H1 (cell line): ENCODE data around the gene CORO7. TPM values are rescaled to one million over a fixed set of nuclear protein-coding genes. Genes with fewer than 3 reads are reported as not detected.

Experiments used
- CTCF ChIA-PET: fragments of 300-600 bp; sonication (Branson Sonifier 250); formaldehyde crosslinking; loops from one replicate; lab custom pipeline; 2021; ENCODE audit not compliant: partially characterized antibody; lab: Charles Lee
- POLR2A ChIA-PET: fragments of 300-600 bp; sonication (Branson Sonifier 250); formaldehyde crosslinking; loops from one replicate; lab custom pipeline; 2021; ENCODE audit warnings: inconsistent platforms; ENCODE audit not compliant: partially characterized antibody; lab: Charles Lee
- DNase-seq, 2 experiments: peaks; one replicate each; pipeline versions ENCODE4 v3.0.0 to v3.0.0-alpha.2; 2010 to 2022; ENCODE audit warnings: low spot score in 2 of 2, low read depth in 1 of 2, mixed read lengths in 1 of 2
- FAIRE-seq: peaks from 2 replicates; lab custom pipeline; 2011; peaks lifted over from hg19 to GRCh38; lab: Jason Lieb, UNC
- H2AFZ ChIP-seq: 2 replicates; pipeline ENCODE4 v1.8.1; 2012; ENCODE audit warnings: low read length, inconsistent platforms
- H2AK5ac ChIP-seq: 2 replicates; pipeline ENCODE4 v1.6.1; 2013; ENCODE audit warnings: low read depth, low read length
- H2BK120ac ChIP-seq: replicated peaks from 2 replicates; pipeline ENCODE3; 2013; ENCODE audit warnings: low read depth, low read length, inconsistent platforms
- H2BK12ac ChIP-seq: 2 replicates; pipeline ENCODE4 v1.6.1; 2013; ENCODE audit warnings: low read depth, low read length
- H2BK15ac ChIP-seq: 2 replicates; pipeline ENCODE4 v1.6.1; 2013; ENCODE audit warnings: low read length
- H2BK20ac ChIP-seq: 2 replicates; pipeline ENCODE4 v1.6.1; 2013; ENCODE audit warnings: low read length
- H2BK5ac ChIP-seq: 2 replicates; pipeline ENCODE4 v1.6.1; 2013; ENCODE audit warnings: low read depth, low read length
- H3K14ac ChIP-seq: 2 replicates; pipeline ENCODE4 v1.6.1; 2013; ENCODE audit warnings: inconsistent platforms; ENCODE audit not compliant: insufficient read length
- H3K18ac ChIP-seq: 2 replicates; pipeline ENCODE4 v1.6.1; 2013; ENCODE audit warnings: low read length; ENCODE audit errors: extremely low read depth
- H3K23ac ChIP-seq: 2 replicates; pipeline ENCODE4 v1.6.1; 2013; ENCODE audit warnings: inconsistent platforms; ENCODE audit not compliant: insufficient read length
- H3K23me2 ChIP-seq: 2 replicates; pipeline ENCODE4 v1.6.1; 2013; ENCODE audit warnings: low read depth, low read length
- H3K27ac ChIP-seq: 2 replicates; pipeline ENCODE4 v1.6.1; 2011; ENCODE audit warnings: low read depth, low read length, inconsistent platforms
- H3K27me3 ChIP-seq, 4 experiments: replicated peaks in 1 of 4; 1 replicate in 1 of 4; 2 replicates in 3 of 4; pipeline versions ENCODE4 v1.6.1 to v1.8.1; 2011 to 2013; ENCODE audit warnings: low read length in 3 of 4, mild to moderate bottlenecking in 3 of 4, inconsistent platforms in 2 of 4, mixed read lengths in 2 of 4, moderate library complexity in 1 of 4; ENCODE audit not compliant: control insufficient read depth in 3 of 4, insufficient read depth in 3 of 4; ENCODE audit errors: extremely low read depth in 1 of 4
- H3K36me3 ChIP-seq, 4 experiments: 2 replicates each; pipeline versions ENCODE4 v1.6.1 to v1.8.1; 2011 to 2013; ENCODE audit warnings: mild to moderate bottlenecking in 4 of 4, low read length in 3 of 4, moderate library complexity in 2 of 4, control low read depth in 1 of 4, inconsistent platforms in 1 of 4; ENCODE audit not compliant: insufficient read depth in 4 of 4, control insufficient read depth in 2 of 4
- H3K4ac ChIP-seq: replicated peaks from 2 replicates; pipeline ENCODE3; 2013; ENCODE audit warnings: low read length, low read depth, mixed read lengths, inconsistent platforms; ENCODE audit not compliant: insufficient read length
- H3K4me1 ChIP-seq, 4 experiments: replicated peaks in 1 of 4; 1 replicate in 1 of 4; 2 replicates in 3 of 4; pipeline versions ENCODE4 v1.6.1 to v1.8.1; 2011 to 2013; ENCODE audit warnings: low read length in 3 of 4, inconsistent platforms in 2 of 4, mixed read lengths in 1 of 4; ENCODE audit not compliant: insufficient read depth in 4 of 4, control insufficient read depth in 3 of 4
- H3K4me2 ChIP-seq, 2 experiments: 2 replicates each; pipeline versions ENCODE4 v1.6.1 to v1.8.1; 2011 to 2013; ENCODE audit warnings: low read depth in 2 of 2, low read length in 2 of 2, control low read depth in 1 of 2, inconsistent platforms in 1 of 2, mild to moderate bottlenecking in 1 of 2; ENCODE audit not compliant: insufficient read depth in 1 of 2
- H3K4me3 ChIP-seq, 4 experiments: fragments of 200-600, 300-600 bp in 1 of 4; sonication (generic), shearing (Covaris generic), sonication (Bioruptor Twin) in 1 of 4; 2 replicates each; pipeline versions ENCODE4 v1.5.1 to v1.8.1; 2011 to 2016; ENCODE audit warnings: low read length in 4 of 4, low read depth in 3 of 4, control low read depth in 2 of 4, inconsistent platforms in 2 of 4, mild to moderate bottlenecking in 2 of 4, mixed read lengths in 1 of 4, moderate library complexity in 1 of 4; ENCODE audit not compliant: insufficient read depth in 2 of 4; ENCODE audit errors: extremely low read depth in 1 of 4
- H3K56ac ChIP-seq: replicated peaks from 2 replicates; pipeline ENCODE3; 2013; ENCODE audit warnings: low read depth, mild to moderate bottlenecking, mixed read lengths, low read length, inconsistent platforms; ENCODE audit not compliant: insufficient read length
- H3K79me1 ChIP-seq: 2 replicates; pipeline ENCODE4 v1.6.1; 2013; ENCODE audit warnings: low read depth, low read length, control low read depth
- H3K79me2 ChIP-seq, 2 experiments: 2 replicates each; pipeline versions ENCODE4 v1.6.1 to v1.8.1; 2012 to 2013; ENCODE audit warnings: low read length in 2 of 2, mild to moderate bottlenecking in 2 of 2, inconsistent platforms in 1 of 2; ENCODE audit not compliant: insufficient read depth in 2 of 2, control insufficient read depth in 1 of 2
- H3K9ac ChIP-seq, 4 experiments: replicated peaks in 1 of 4; 1 replicate in 1 of 4; 2 replicates in 3 of 4; pipeline versions ENCODE4 v1.6.1 to v1.8.1; 2011 to 2013; ENCODE audit warnings: low read depth in 3 of 4, low read length in 3 of 4, control low read depth in 2 of 4, mild to moderate bottlenecking in 2 of 4, moderate library complexity in 2 of 4, inconsistent platforms in 1 of 4; ENCODE audit errors: extremely low read depth in 1 of 4
- H3K9me3 ChIP-seq, 2 experiments: 2 replicates each; pipeline versions ENCODE4 v1.6.1 to v1.8.1; 2012 to 2013; ENCODE audit warnings: mild to moderate bottlenecking in 2 of 2, moderate library complexity in 2 of 2, control low read depth in 1 of 2, inconsistent platforms in 1 of 2, low read depth in 1 of 2, low read length in 1 of 2, mixed read lengths in 1 of 2; ENCODE audit not compliant: insufficient read depth in 2 of 2
- H4K20me1 ChIP-seq, 2 experiments: replicated peaks in 1 of 2; 2 replicates each; pipeline versions ENCODE3 to v1.8.1; 2011 to 2013; ENCODE audit warnings: inconsistent platforms in 2 of 2, low read length in 2 of 2, mild to moderate bottlenecking in 1 of 2; ENCODE audit not compliant: insufficient read depth in 2 of 2, control insufficient read depth in 1 of 2
- H4K5ac ChIP-seq: 2 replicates; pipeline ENCODE4 v1.6.1; 2013; ENCODE audit warnings: low read length, low read depth, mixed read lengths, inconsistent platforms; ENCODE audit not compliant: insufficient read length
- H4K8ac ChIP-seq: 2 replicates; pipeline ENCODE4 v1.8.0; 2013; ENCODE audit warnings: mild to moderate bottlenecking, moderate library complexity, low read length, inconsistent platforms; ENCODE audit not compliant: insufficient read depth; ENCODE audit errors: extremely low read depth
- H4K91ac ChIP-seq: replicated peaks from 2 replicates; pipeline ENCODE3; 2013; ENCODE audit warnings: low read length, mixed read lengths, inconsistent platforms; ENCODE audit not compliant: insufficient read length
- KDM5A ChIP-seq: fragments of 200-600 bp; IDR thresholded peaks from 2 replicates; pipeline ENCODE4 v1.7.1; 2012; ENCODE audit warnings: mild to moderate bottlenecking, low read length, inconsistent platforms, mixed read lengths
- POLR2AphosphoS5 ChIP-seq: IDR thresholded peaks from 2 replicates; pipeline ENCODE4 v1.6.1; 2011; ENCODE audit warnings: low read depth, low read length
- SAP30 ChIP-seq: fragments of 300-600 bp; sonication (generic); IDR thresholded peaks from 2 replicates; pipeline ENCODE4 v1.7.1; 2012; ENCODE audit warnings: low read length, moderate library complexity, mild to moderate bottlenecking, inconsistent platforms; ENCODE audit not compliant: insufficient read depth, insufficient replicate concordance
- WGBS, 2 experiments: shearing (Covaris generic) in 1 of 2; methylation state at CpG; one replicate each; pipeline versions ENCODE4 v1.1.6 to v1.1.7; 2013 to 2015; ENCODE audit warnings: low lambda C conversion rate in 2 of 2, mixed read lengths in 2 of 2, inconsistent platforms in 1 of 2, low coverage in 1 of 2, missing lambda C conversion rate in 1 of 2; ENCODE audit not compliant: insufficient replicate concordance in 2 of 2, insufficient coverage in 1 of 2, insufficient read length in 1 of 2; ENCODE audit errors: extremely low coverage in 1 of 2, missing lambda C conversion rate in 1 of 2; 5-methylcytosine and 5-hydroxymethylcytosine counted together
- polyA plus RNA-seq, 7 experiments: library from polyadenylated mRNA; depleted of rRNA in 3 of 7; stranded (reverse) in 5 of 7; unstranded in 2 of 7; fragments of >200 nt in 5 of 7; fragments of 200-250 nt in 2 of 7; gene quantifications; 1 replicate in 5 of 7; 2 replicates in 1 of 7; 4 replicates in 1 of 7; pipeline versions ENCODE4 v1.2.1 to v1.2.3, GENCODE V29; 2011 to 2013; ENCODE audit warnings: missing spikeins in 2 of 7, mixed read lengths in 2 of 7
- total RNA-seq: library from RNA; stranded (reverse); fragmentation: NEBNext Ultra II Directional; extraction: Animal tissue kit (Norgen Biotek cat#: 25700); gene quantifications from 2 replicates; pipeline ENCODE4 v1.2.1, GENCODE V29; 2021

The CORO7 gene
- total and polyA plus RNA-seq, 2 of the 8 experiments (the other 6 are each of a cell fraction or from before 2014, with no cell fraction given), result 25.2 to 29.8 TPM

- H4K8ac ChIP-seq, result no peak overlapping the region
- no peak overlapping the region for H3K4me3 ChIP-seq
- H3K4ac ChIP-seq, result no peak overlapping the region
- WGBS, 2 experiments, result 84% methylated on average over 5 of the region's 5 CpGs; no CpG with 5 or more reads in 1 of the 2 experiments
- no peak overlapping the region for H2BK20ac ChIP-seq
- no peak overlapping the region for H3K9ac ChIP-seq
- no peak overlapping the region for H3K14ac ChIP-seq
- H2BK12ac ChIP-seq, result no peak overlapping the region
- CTCF ChIA-PET, result interaction anchor here (0.6 to 12.6 kb wide), 7 partner anchors 13 to 149 kb away, joined by 3 to 159 read pairs (median 4); no protein-coding TSS in a partner anchor
- no peak overlapping the region for H3K23ac ChIP-seq
- FAIRE-seq (no peak), DNase-seq (no peak)
- peaks cover 0 to 4% (median 0%) of the 10 kb centered on the region in 4 experiments; a peak in 1 of 7 replicates for H3K4me1 ChIP-seq
- no peak overlapping the region; the same call in 1 of the 2 replicates for H3K18ac ChIP-seq
- H3K9me3 ChIP-seq, result no peaks in the 10 kb centered on the region
- H3K79me1 ChIP-seq, result peaks cover under 1% of the 10 kb centered on the region; the same call in 1 of the 2 replicates
- no peaks in the 10 kb centered on the region; the same call in 1 of the 2 replicates for H3K23me2 ChIP-seq
- no peak overlapping the region for H3K4me2 ChIP-seq
- H3K79me2 ChIP-seq, result peaks cover 8 to 29% of the 10 kb centered on the region in 2 experiments
- H3K27ac ChIP-seq, result no peak overlapping the region
- no peak overlapping the region for H4K5ac ChIP-seq
- no peak overlapping the region for H2BK120ac ChIP-seq
- no peak overlapping the region; the same call in 1 of the 2 replicates for H2AK5ac ChIP-seq
- no peak overlapping the region for H2BK15ac ChIP-seq
- H4K20me1 ChIP-seq, result peaks cover 0 to 4% of the 10 kb centered on the region in 2 experiments
- no peak overlapping the region for H3K56ac ChIP-seq
- H2AFZ ChIP-seq, result no peak overlapping the region
- H4K91ac ChIP-seq, result no peak overlapping the region
- H3K36me3 ChIP-seq, result peaks cover 0 to 2% (median under 1%) of the 10 kb centered on the region in 4 experiments; a peak in 3 of 8 replicates
- POLR2A ChIA-PET, result interaction anchor here (0.7 to 9.8 kb wide), 5 partner anchors 17 to 63 kb away, joined by 3 to 154 read pairs (median 3); no protein-coding TSS in a partner anchor
- no peak overlapping the region for H2BK5ac ChIP-seq
- peaks cover 0 to 2% (median 0%) of the 10 kb centered on the region in 4 experiments; a peak in 1 of 7 replicates for H3K27me3 ChIP-seq
- TF ChIP-seq SAP30, result no peak
- TF ChIP-seq KDM5A, result no peak
- no peak for TF ChIP-seq POLR2AphosphoS5
Measured at GRCh38 chr16:4352843-4353242, 63.6 kb downstream of the CORO7 start.
